ENCODE measurements around the gene SOBP. TPM values are rescaled to one million over a fixed set of nuclear protein-coding genes. Genes with fewer than 3 reads are reported as not detected.

Gene SOBP
- polyA plus RNA-seq, 2 of the 4 experiments (the other 2 are of a cell fraction), result 0.18 to 0.53 TPM

GRCh38 chr6:107496892-107497684, 7.2 kb downstream of the SOBP start:
- Histone ChIP-seq H3K27ac (no peak overlapping the region), H3K4me3 (no peak overlapping the region), H3K4me2 (no peak overlapping the region), H3K9me3 (no peaks in the 10 kb centered on the region), H3K4me1 (no peaks in the 10 kb centered on the region)
- FAIRE-seq (no peak), DNase-seq (ENCODE audit: low read depth in 1 of 2, low spot score in 1 of 2) (no peak), ATAC-seq (no peak)
- ChIA-PET CTCF (interaction anchor here (0.7 kb wide), 1 partner anchor 84 kb away, joined by 3 read pairs; no protein-coding TSS in a partner anchor), POLR2A (no interaction called here)
- 86% methylated on average over 1 of the region's 1 CpG for WGBS (ENCODE audit: missing lambda C conversion rate)
- no peak for TF ChIP-seq ZNF302 (CRISPR knock-in tag; IDR thresholded peaks at IDR 0.05)
- TF ChIP-seq ELK1 (IDR thresholded peaks at IDR 0.05; ENCODE audit: low read depth, low read length), result no peak
- no peak for TF ChIP-seq ZFP36 (IDR thresholded peaks at IDR 0.05; ENCODE audit: borderline replicate concordance, partially characterized antibody)
- TF ChIP-seq JUNB (IDR thresholded peaks at IDR 0.05), result no peak
- TF ChIP-seq FOXS1 (CRISPR knock-in tag; IDR thresholded peaks at IDR 0.05), result no peak
- no peak for TF ChIP-seq TP53 (CRISPR knock-in tag; IDR thresholded peaks at IDR 0.05)
- no peak for TF ChIP-seq CTCF (IDR thresholded peaks at IDR 0.05)
- no peak for TF ChIP-seq E2F6 (IDR thresholded peaks at IDR 0.05; ENCODE audit: borderline replicate concordance, low read depth)
- TF ChIP-seq HEYL (CRISPR knock-in tag; IDR thresholded peaks at IDR 0.05), result no peak
- no peak for TF ChIP-seq HDAC2 (IDR thresholded peaks at IDR 0.05)
- TF ChIP-seq USF2 (IDR thresholded peaks at IDR 0.05), result no peak
- no peak for TF ChIP-seq JUN (IDR thresholded peaks at IDR 0.05)
- TF ChIP-seq ATOH8 (CRISPR knock-in tag; IDR thresholded peaks at IDR 0.05; ENCODE audit: low read depth), result no peak
- no peak for TF ChIP-seq ZC3H11A (IDR thresholded peaks at IDR 0.05)
- no peak for TF ChIP-seq PBX3 (IDR thresholded peaks at IDR 0.05)
- TF ChIP-seq RFX5 (IDR thresholded peaks at IDR 0.05), result no peak
- no peak for TF ChIP-seq REST (IDR thresholded peaks at IDR 0.05)
- no peak for TF ChIP-seq MAFK (IDR thresholded peaks at IDR 0.05; ENCODE audit: partially characterized antibody)

Data from A549 (cell line).